BLaER1 (cell line): Measurements from ENCODE around the gene LMOD1.

Experiments
- H3K27ac ChIP-seq: shearing (Covaris generic); formaldehyde crosslinking; 2 replicates; pipeline ENCODE4 v1.8.1; 2022
- H3K27me3 ChIP-seq: shearing (Covaris generic); formaldehyde crosslinking; 2 replicates; pipeline ENCODE4 v1.8.1; 2022
- H3K36me3 ChIP-seq: shearing (Covaris generic); formaldehyde crosslinking; 2 replicates; pipeline ENCODE4 v1.8.1; 2022
- H3K4me1 ChIP-seq: shearing (Covaris generic); formaldehyde crosslinking; 2 replicates; pipeline ENCODE4 v1.8.1; 2022
- H3K4me2 ChIP-seq: shearing (Covaris generic); formaldehyde crosslinking; 2 replicates; pipeline ENCODE4 v1.8.1; 2022
- H3K4me3 ChIP-seq: shearing (Covaris generic); formaldehyde crosslinking; 2 replicates; pipeline ENCODE4 v1.8.1; 2022
- H3K9ac ChIP-seq: shearing (Covaris generic); formaldehyde crosslinking; 2 replicates; pipeline ENCODE4 v1.8.1; 2022
- H3K9me3 ChIP-seq: shearing (Covaris generic); formaldehyde crosslinking; 2 replicates; pipeline ENCODE4 v1.8.1; 2022
- H4K20me1 ChIP-seq: shearing (Covaris generic); formaldehyde crosslinking; 2 replicates; pipeline ENCODE4 v1.8.1; 2022
- Cebpa-rat ChIP-seq: shearing (Covaris generic); IDR thresholded peaks from 2 replicates; pipeline ENCODE4 v1.8.1; 2022

Gene LMOD1

GRCh38 chr1:201888282-201889089 lies 57.9 kb downstream of the LMOD1 start, which contains the start of gene SHISA4:
Gene SHISA4, plus strand, starts transcription at chr1:201888898. Its CDS starts 97 bp downstream, at chr1:201888995.
- H3K36me3 ChIP-seq: no peaks in the 10 kb centered on the region
- peaks cover 47% of the 10 kb centered on the region for H3K27me3 ChIP-seq
- peak within 1 kb of the TSS; percentile 38 for H3K4me3 ChIP-seq
- H3K9ac ChIP-seq: no peak within 1 kb of the TSS
- TF ChIP-seq Cebpa-rat: no peak
- H3K27ac ChIP-seq: no peak within 1 kb of the TSS
- peaks cover 19% of the 10 kb centered on the region for H3K4me1 ChIP-seq
- H3K4me2 ChIP-seq: peak within 1 kb of the TSS; percentile 54
- peaks cover 6% of the 10 kb centered on the region; the same call in 1 of the 2 replicates for H4K20me1 ChIP-seq
- H3K9me3 ChIP-seq: no peaks in the 10 kb centered on the region

- Histone ChIP-seq H3K9me3 (no peaks in the 10 kb centered on the region), H3K4me1 (peaks cover 29% of the 10 kb centered on the region), H3K36me3 (no peaks in the 10 kb centered on the region), H3K4me3 (no peak overlapping the region), H4K20me1 (peaks cover 6% of the 10 kb centered on the region; the same call in 1 of the 2 replicates), H3K27ac (no peak overlapping the region), H3K4me2 (no peak overlapping the region), H3K27me3 (peaks cover 47% of the 10 kb centered on the region), H3K9ac (no peak overlapping the region)
- no peak for TF ChIP-seq Cebpa-rat
These were observed 59.1 kb downstream of the LMOD1 start for GRCh38 chr1:201887116-201887866.

GRCh38 chr1:201886103-201886885 lies 60.1 kb downstream of the LMOD1 start:
- Histone ChIP-seq H4K20me1 (peaks cover 6% of the 10 kb centered on the region; the same call in 1 of the 2 replicates), H3K4me2 (no peak overlapping the region), H3K36me3 (no peaks in the 10 kb centered on the region), H3K4me3 (no peak overlapping the region), H3K27ac (no peak overlapping the region), H3K9ac (no peak overlapping the region), H3K4me1 (peaks cover 29% of the 10 kb centered on the region), H3K9me3 (no peaks in the 10 kb centered on the region), H3K27me3 (peaks cover 47% of the 10 kb centered on the region)
- TF ChIP-seq Cebpa-rat: no peak

GRCh38 chr1:201885531-201886075 lies 60.7 kb downstream of the LMOD1 start:
- Histone ChIP-seq H3K36me3 (no peaks in the 10 kb centered on the region), H3K9ac (no peak overlapping the region), H3K4me2 (no peak overlapping the region), H3K4me1 (peaks cover 29% of the 10 kb centered on the region), H3K27ac (no peak overlapping the region), H4K20me1 (peaks cover 6% of the 10 kb centered on the region; the same call in 1 of the 2 replicates), H3K4me3 (no peak overlapping the region), H3K27me3 (peaks cover 44% of the 10 kb centered on the region), H3K9me3 (no peaks in the 10 kb centered on the region)
- no peak for TF ChIP-seq Cebpa-rat

- Histone ChIP-seq H3K9ac (no peak overlapping the region), H3K27ac (no peak overlapping the region), H3K27me3 (peaks cover 32% of the 10 kb centered on the region), H3K36me3 (0 out of 2 replicates have a peak, but pooled peaks cover 7% of the 10 kb centered on the region), H3K4me2 (peak overlapping the region; percentile 52), H4K20me1 (peaks cover 2% of the 10 kb centered on the region; the same call in 1 of the 2 replicates), H3K4me3 (no peak overlapping the region), H3K4me1 (peaks cover 29% of the 10 kb centered on the region), H3K9me3 (no peaks in the 10 kb centered on the region)
- no peak for TF ChIP-seq Cebpa-rat
These were observed 61.9 kb downstream of the LMOD1 start for GRCh38 chr1:201884425-201884824.

- H3K27me3 ChIP-seq: peaks cover 26% of the 10 kb centered on the region
- no peak overlapping the region for H3K4me3 ChIP-seq
- H3K9me3 ChIP-seq: no peaks in the 10 kb centered on the region
- H3K4me2 ChIP-seq: peak overlapping the region; percentile 52
- H4K20me1 ChIP-seq: no peaks in the 10 kb centered on the region
- H3K27ac ChIP-seq: no peak overlapping the region
- peaks cover 27% of the 10 kb centered on the region for H3K4me1 ChIP-seq
- H3K36me3 ChIP-seq: peaks cover 9% of the 10 kb centered on the region; the same call in 1 of the 2 replicates
- no peak for TF ChIP-seq Cebpa-rat
- no peak overlapping the region for H3K9ac ChIP-seq
These were observed 62.6 kb downstream of the LMOD1 start for GRCh38 chr1:201883786-201884185.

GRCh38 chr1:201883266-201883665 lies 63.1 kb downstream of the LMOD1 start:
- Histone ChIP-seq H3K27ac (no peak overlapping the region), H3K36me3 (peaks cover 14% of the 10 kb centered on the region; the same call in 1 of the 2 replicates), H3K9ac (no peak overlapping the region), H3K4me3 (no peak overlapping the region), H3K4me2 (0 out of 2 replicates have a peak overlapping the region, but pooled peaks have one; percentile 18), H3K4me1 (peaks cover 23% of the 10 kb centered on the region), H3K9me3 (no peaks in the 10 kb centered on the region), H3K27me3 (peaks cover 20% of the 10 kb centered on the region), H4K20me1 (no peaks in the 10 kb centered on the region)
- TF ChIP-seq Cebpa-rat: no peak

GRCh38 chr1:201882665-201883132 lies 63.6 kb downstream of the LMOD1 start:
- Histone ChIP-seq H3K27ac (no peak overlapping the region), H3K9ac (no peak overlapping the region), H3K27me3 (peaks cover 15% of the 10 kb centered on the region), H3K4me1 (peaks cover 23% of the 10 kb centered on the region), H4K20me1 (no peaks in the 10 kb centered on the region; the same call in 1 of the 2 replicates), H3K9me3 (no peaks in the 10 kb centered on the region), H3K4me2 (0 out of 2 replicates have a peak overlapping the region, but pooled peaks have one; percentile 18), H3K36me3 (peaks cover 18% of the 10 kb centered on the region), H3K4me3 (no peak overlapping the region)
- no peak for TF ChIP-seq Cebpa-rat

GRCh38 chr1:201881617-201882016 lies 64.7 kb downstream of the LMOD1 start:
- Histone ChIP-seq H3K4me3 (no peak overlapping the region), H4K20me1 (no peaks in the 10 kb centered on the region; the same call in 1 of the 2 replicates), H3K4me2 (no peak overlapping the region), H3K27me3 (peaks cover 4% of the 10 kb centered on the region; the same call in 1 of the 2 replicates), H3K4me1 (peaks cover 23% of the 10 kb centered on the region), H3K9me3 (no peaks in the 10 kb centered on the region), H3K27ac (no peak overlapping the region), H3K9ac (no peak overlapping the region), H3K36me3 (peaks cover 29% of the 10 kb centered on the region)
- TF ChIP-seq Cebpa-rat: no peak
